ACC112 (cell line): Measurements from ENCODE around the gene MYRIP.
A peak's percentile ranks its signal among the peaks of the same experiment; 100 is the strongest.
"Not testable (repeated sequence)": the region's sequence is repeated elsewhere in the genome, so short reads cannot be mapped to it uniquely, and the experiment has no call there.

Experiments
- H2AFZ ChIP-seq: fragments of 200-600 bp; sonication (generic); one replicate; pipeline ENCODE4 v1.6.0; 2017; ENCODE audit warnings: antibody characterized with exemption, low read length; ENCODE audit not compliant: unreplicated experiment
- H3K27ac ChIP-seq: fragments of 200-600 bp; sonication (generic); 2 replicates; pipeline ENCODE4 v1.5.1; 2014; ENCODE audit warnings: low read depth, mild to moderate bottlenecking, antibody characterized with exemption, low read length, moderate library complexity
- H3K27me3 ChIP-seq: fragments of 200-600 bp; sonication (generic); 2 replicates; pipeline ENCODE4 v1.6.1; 2014; ENCODE audit warnings: mild to moderate bottlenecking, antibody characterized with exemption, low read length, moderate library complexity, mixed read lengths; ENCODE audit not compliant: insufficient read depth
- H3K36me3 ChIP-seq: fragments of 200-600 bp; sonication (generic); 2 replicates; pipeline ENCODE4 v1.6.1; 2016; ENCODE audit warnings: mild to moderate bottlenecking, antibody characterized with exemption, low read length, moderate library complexity, mixed read lengths; ENCODE audit not compliant: insufficient read depth
- H3K4me1 ChIP-seq: fragments of 200-600 bp; sonication (generic); one replicate; pipeline ENCODE4 v1.6.1; 2016; ENCODE audit warnings: low read length, mixed read lengths; ENCODE audit not compliant: insufficient read depth, unreplicated experiment, control insufficient read depth
- H3K4me3 ChIP-seq: fragments of 200-600 bp; sonication (generic); 2 replicates; pipeline ENCODE4 v1.5.1; 2014; ENCODE audit warnings: mild to moderate bottlenecking, low read depth, low read length
- H3K79me2 ChIP-seq: fragments of 200-600 bp; sonication (generic); one replicate; pipeline ENCODE4 v1.6.0; 2016; ENCODE audit warnings: low read length; ENCODE audit not compliant: control insufficient read depth, unreplicated experiment, insufficient read depth

MYRIP gene

DNA sequence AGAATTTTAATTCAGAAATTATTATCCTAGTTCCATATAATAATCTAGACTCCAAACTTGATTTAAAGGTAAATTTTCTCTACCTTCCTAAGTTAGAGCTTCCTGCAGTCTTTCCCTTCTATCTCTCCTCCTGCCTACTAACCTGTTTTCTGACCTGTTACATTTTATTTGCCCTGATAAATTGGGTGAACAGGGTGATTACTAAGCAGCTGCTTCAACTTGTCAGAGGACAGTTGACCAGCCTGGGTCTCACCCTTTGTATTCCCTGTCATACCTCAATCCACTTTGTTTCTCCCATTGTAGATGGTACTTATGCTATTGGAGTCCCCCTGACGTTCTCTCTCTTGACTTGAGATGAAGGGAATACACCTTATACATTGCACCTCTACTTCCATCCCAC lies 28.4 kb upstream of the MYRIP start:
- Histone ChIP-seq H3K79me2 (no peaks in the 10 kb centered on the region), H3K4me3 (no peak overlapping the region), H3K27ac (no peak overlapping the region), H2AFZ (no peak overlapping the region), H3K4me1 (no peaks in the 10 kb centered on the region), H3K36me3 (no peaks in the 10 kb centered on the region), H3K27me3 (peaks cover 3% of the 10 kb centered on the region; the same call in 1 of the 2 replicates)

DNA sequence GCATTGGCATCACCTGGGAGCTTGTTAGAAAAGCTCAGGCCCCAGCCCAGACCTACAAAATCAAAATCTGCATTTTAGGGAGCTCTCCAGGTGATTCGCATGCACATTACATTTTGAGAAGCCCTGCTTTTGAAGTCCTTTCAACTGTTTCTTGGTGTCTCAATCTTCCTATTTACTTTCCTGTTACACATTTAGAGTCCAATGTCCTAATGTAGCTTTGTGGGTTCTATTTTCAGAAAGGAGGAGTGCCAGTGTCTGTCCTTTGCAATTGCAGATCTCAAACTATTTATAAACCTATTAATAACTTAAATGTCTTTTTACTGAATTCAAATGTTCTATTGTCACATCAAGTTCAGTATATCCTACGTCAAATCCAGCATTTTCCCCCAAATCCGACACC lies 27.8 kb upstream of the MYRIP start:
- H3K27me3 ChIP-seq: peaks cover 3% of the 10 kb centered on the region; the same call in 1 of the 2 replicates
- H3K79me2 ChIP-seq: no peaks in the 10 kb centered on the region
- H3K4me1 ChIP-seq: no peaks in the 10 kb centered on the region
- no peak overlapping the region for H3K27ac ChIP-seq
- no peak overlapping the region for H3K4me3 ChIP-seq
- no peaks in the 10 kb centered on the region for H3K36me3 ChIP-seq
- no peak overlapping the region for H2AFZ ChIP-seq

DNA sequence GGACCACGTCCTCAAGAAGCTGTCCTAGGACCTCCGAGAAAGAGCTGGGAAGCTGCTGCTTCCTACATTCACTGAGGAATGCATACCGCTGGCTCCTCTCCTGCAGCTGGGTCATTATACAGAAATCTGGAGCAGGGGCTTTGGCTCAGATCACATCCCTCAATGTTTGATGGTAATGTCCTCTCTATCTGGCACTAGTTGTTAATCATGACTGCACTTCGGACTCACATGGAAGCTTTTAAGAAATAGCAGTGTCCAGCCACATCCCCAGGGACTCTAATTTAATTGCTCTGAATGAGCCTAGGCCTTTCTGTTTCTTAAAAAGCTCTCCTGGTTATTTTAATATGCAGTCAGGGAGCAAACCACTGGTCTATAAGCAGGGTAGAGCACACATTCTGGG lies 25.7 kb upstream of the MYRIP start:
- Histone ChIP-seq H3K4me3 (no peak overlapping the region), H3K4me1 (no peaks in the 10 kb centered on the region), H2AFZ (no peak overlapping the region), H3K27ac (no peak overlapping the region), H3K79me2 (no peaks in the 10 kb centered on the region), H3K36me3 (no peaks in the 10 kb centered on the region), H3K27me3 (peaks cover 3% of the 10 kb centered on the region; the same call in 1 of the 2 replicates)

DNA sequence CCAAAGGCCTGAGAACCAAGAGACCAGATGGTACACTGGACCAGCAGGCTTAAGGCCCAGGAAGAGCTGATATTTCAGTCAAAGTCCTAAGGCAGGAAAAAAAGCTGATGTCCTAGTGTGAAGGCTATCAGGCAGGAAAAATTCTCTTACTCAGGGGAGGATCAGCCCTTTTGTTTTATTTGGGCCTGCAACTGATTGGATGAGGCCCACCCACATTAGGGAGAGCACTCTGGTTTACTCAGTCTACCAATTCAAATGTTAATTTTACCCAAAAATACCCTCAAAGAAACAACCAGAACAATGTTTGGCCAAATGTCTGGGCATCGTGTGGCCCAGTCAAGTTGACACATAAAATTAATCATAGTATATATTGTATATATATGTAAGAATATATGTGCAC lies 24.5 kb upstream of the MYRIP start:
- Histone ChIP-seq H3K27ac (no peak overlapping the region), H3K4me3 (no peak overlapping the region), H2AFZ (no peak overlapping the region), H3K4me1 (no peaks in the 10 kb centered on the region), H3K27me3 (peaks cover 3% of the 10 kb centered on the region; the same call in 1 of the 2 replicates), H3K36me3 (no peaks in the 10 kb centered on the region), H3K79me2 (no peaks in the 10 kb centered on the region)

DNA sequence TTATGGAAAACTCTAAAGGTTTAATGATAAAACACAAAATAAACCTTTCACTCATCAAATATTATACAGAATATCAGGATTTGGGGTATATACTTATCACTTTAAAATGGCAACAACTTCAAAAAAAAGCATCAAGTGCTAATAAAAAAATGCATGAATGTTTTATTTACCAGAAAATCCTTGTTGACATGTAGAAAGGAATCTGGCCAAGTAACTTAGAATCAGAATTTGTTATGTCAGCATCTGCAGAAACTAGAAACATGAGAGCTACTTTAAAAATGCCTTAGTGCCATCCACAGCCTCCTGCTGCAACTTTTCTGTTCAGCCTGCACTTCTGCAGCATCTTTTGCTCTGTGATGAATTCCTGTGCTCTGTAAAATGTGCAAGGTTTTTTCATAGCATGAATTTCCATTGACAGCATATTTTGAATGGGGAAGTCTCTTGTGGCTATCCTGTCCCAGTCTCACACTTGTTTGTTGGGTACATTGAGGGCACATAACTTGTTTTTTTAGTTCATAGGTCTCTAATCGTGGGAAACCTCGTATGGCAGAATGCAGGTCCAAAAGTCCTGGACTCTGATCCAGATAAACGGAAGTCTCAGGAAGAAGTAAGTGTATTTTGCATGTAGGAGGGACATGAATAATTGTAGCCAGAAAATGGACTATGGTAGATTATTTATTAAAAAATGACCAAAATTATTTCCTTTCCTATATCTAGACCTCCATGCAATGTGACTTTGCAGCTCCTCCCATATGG lies 21.1 kb upstream of the MYRIP start:
- Histone ChIP-seq H3K27me3 (0 out of 2 replicates have a peak, but pooled peaks cover 3% of the 10 kb centered on the region), H3K27ac (no peak overlapping the region), H2AFZ (no peak overlapping the region), H3K4me1 (no peaks in the 10 kb centered on the region), H3K36me3 (no peaks in the 10 kb centered on the region), H3K79me2 (no peaks in the 10 kb centered on the region), H3K4me3 (no peak overlapping the region)

DNA sequence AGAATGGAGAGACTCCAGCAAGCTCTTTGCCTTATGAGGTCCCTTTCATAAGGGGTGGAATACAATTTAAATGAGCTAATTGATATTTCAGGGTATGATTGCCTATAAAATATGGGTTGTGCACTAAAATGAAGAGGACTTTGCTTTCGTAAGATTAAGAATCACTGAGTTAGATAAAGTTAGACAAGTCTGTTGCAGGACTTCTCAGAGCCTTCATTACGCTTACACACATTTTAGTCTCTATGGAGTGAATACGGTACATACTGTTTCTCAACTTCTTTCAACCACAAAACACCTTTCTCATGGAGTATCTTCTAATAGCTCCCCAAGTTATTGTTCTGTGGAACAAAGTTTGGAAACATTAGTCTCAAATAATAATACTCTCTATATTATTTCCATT lies 17.8 kb upstream of the MYRIP start:
- Histone ChIP-seq H3K4me3 (no peak overlapping the region), H3K27me3 (peaks cover 15% of the 10 kb centered on the region; the same call in 1 of the 2 replicates), H3K27ac (no peak overlapping the region), H2AFZ (no peak overlapping the region), H3K36me3 (no peaks in the 10 kb centered on the region), H3K79me2 (no peaks in the 10 kb centered on the region), H3K4me1 (no peaks in the 10 kb centered on the region)

DNA sequence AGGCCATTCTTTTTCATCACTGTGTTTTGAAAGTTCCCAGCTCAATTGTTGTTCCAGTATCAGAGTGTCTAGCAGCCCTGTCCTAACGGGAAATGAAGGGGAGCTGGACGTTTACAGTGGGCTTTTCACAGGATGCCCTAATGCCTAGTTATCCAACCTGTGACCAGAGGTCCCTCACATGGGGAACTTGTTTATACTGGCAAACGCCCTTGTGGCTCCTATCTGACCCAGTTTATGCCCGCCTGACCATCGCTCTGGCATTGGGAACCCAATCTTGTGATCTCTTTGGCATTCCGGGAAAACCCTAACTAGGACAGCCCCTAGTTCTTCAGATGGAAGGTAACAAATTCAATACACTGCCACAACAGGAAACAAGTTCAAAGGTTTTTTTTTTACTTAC lies 14.5 kb upstream of the MYRIP start:
- H3K79me2 ChIP-seq: no peaks in the 10 kb centered on the region
- H3K27me3 ChIP-seq: peaks cover 17% of the 10 kb centered on the region; the same call in 1 of the 2 replicates
- no peaks in the 10 kb centered on the region for H3K36me3 ChIP-seq
- no peak overlapping the region for H3K4me3 ChIP-seq
- H3K27ac ChIP-seq: no peak overlapping the region
- no peak overlapping the region for H2AFZ ChIP-seq
- H3K4me1 ChIP-seq: no peaks in the 10 kb centered on the region

DNA sequence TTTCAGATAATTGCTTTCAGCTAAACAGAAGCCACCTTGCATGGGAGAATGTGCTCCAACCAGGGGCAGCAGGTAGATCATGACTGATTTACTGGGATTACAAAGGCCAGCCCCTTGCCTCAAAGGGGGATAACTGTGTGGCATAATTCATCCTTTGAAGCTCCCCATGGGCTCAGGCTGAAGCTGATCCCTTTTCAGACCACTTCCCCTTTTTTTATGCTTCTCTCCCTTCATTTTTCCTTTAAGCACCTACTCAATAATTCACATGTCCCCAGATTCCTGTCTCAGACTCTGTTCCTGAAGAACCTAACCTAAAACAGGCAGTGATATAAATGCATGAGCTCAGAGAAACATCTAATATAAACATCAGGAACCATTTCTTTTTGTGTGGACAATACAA lies 8.2 kb upstream of the MYRIP start:
- H3K27me3 ChIP-seq: peaks cover 6% of the 10 kb centered on the region; the same call in 1 of the 2 replicates
- no peak overlapping the region for H2AFZ ChIP-seq
- H3K4me1 ChIP-seq: peaks cover 12% of the 10 kb centered on the region
- no peaks in the 10 kb centered on the region for H3K36me3 ChIP-seq
- H3K27ac ChIP-seq: no peak overlapping the region
- no peak overlapping the region for H3K4me3 ChIP-seq
- no peaks in the 10 kb centered on the region for H3K79me2 ChIP-seq

DNA sequence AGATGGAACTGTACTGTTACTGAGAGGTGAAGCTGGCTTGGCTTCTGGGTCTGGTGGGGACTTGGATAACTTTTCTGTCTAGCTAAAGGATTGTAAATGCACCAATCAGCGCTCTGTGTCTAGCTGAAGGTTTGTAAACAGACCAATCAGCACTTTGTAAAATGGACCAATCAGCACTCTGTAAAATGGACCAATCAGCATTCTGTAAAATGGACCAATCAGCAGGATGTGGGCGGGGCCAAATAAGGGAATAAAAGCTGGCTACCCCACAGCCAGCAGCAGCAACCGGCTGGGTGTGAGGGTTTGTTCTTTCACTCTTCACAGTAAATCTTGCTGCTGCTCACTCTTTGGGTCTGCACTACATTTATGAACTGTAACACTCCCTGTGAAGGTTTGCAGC lies 6.9 kb upstream of the MYRIP start:
- not testable (repeated sequence) for H3K27ac ChIP-seq, H3K4me3 ChIP-seq, H3K36me3 ChIP-seq, H3K27me3 ChIP-seq, H2AFZ ChIP-seq, H3K79me2 ChIP-seq
- peaks cover 12% of the 10 kb centered on the region for H3K4me1 ChIP-seq

DNA sequence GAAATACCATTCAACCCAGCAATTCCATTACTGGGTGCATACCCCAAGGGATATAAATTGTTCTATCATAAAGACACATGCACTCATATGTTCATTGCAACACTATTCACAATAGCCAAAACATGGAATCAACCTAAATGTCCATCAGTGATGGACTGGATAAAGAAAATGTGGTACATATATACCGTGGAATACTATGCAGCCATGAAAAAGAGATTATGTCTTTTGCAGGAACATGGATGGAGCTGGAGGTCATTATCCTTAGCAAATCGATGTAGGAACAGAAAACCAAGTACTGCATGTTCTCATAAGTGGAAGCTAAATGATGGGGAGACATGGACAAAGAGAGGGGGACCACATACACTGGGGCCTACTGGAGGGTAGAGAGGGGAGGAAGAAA lies 5.5 kb upstream of the MYRIP start:
- Histone ChIP-seq H3K27me3 (peaks cover 16% of the 10 kb centered on the region), H2AFZ (no peak overlapping the region), H3K79me2 (no peaks in the 10 kb centered on the region), H3K36me3 (no peaks in the 10 kb centered on the region), H3K4me3 (no peak overlapping the region), H3K4me1 (peaks cover 12% of the 10 kb centered on the region), H3K27ac (no peak overlapping the region)

DNA sequence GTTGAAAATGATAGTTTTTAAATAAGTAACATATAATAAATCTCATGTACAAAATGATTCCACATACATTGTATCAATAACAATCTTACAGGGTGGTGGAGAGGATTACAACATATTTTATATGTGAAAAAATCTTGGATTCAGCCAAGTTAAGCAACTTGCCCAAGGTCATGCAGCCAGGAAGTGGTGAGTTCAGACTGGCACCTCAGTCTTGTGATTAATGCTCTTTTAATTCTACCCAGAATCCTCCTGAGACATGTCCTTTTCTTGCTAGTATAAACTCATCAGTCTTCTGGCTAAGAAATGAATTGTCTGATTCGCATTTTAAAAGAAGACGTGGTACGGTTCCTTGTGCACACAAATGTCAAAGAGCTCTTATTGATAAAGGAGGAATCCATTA lies 4.5 kb upstream of the MYRIP start:
- Histone ChIP-seq H3K27me3 (peaks cover 23% of the 10 kb centered on the region), H3K27ac (peak overlapping the region; percentile 30; the same call in 1 of the 2 replicates)

More for the DNA sequence above, 4.5 kb upstream of the MYRIP start:
- H3K36me3 ChIP-seq: no peaks in the 10 kb centered on the region
- no peaks in the 10 kb centered on the region for H3K79me2 ChIP-seq
- H3K4me3 ChIP-seq: no peak overlapping the region
- H2AFZ ChIP-seq: no peak overlapping the region
- peaks cover 13% of the 10 kb centered on the region for H3K4me1 ChIP-seq
